Duodenal mucosa (tissue), 2 donors: ENCODE data around the gene UBLCP1.
"Not testable (repeated sequence)": the region's sequence is repeated elsewhere in the genome, so short reads cannot be mapped to it uniquely, and the experiment has no call there.

Source experiments
- H3K27ac ChIP-seq: one replicate; pipeline ENCODE4 v1.7.0; 2013; ENCODE audit warnings: low read depth, low read length
- H3K27me3 ChIP-seq, 2 donors: one replicate each; pipeline ENCODE4 v1.7.0; 2013; ENCODE audit warnings: low read length in 2 of 2, control low read depth in 1 of 2; ENCODE audit not compliant: insufficient read depth in 2 of 2, control insufficient read depth in 1 of 2
- H3K36me3 ChIP-seq, 2 donors: one replicate each; pipeline ENCODE4 v1.7.0; 2013; ENCODE audit warnings: low read length in 2 of 2, control low read depth in 1 of 2; ENCODE audit not compliant: insufficient read depth in 2 of 2, control insufficient read depth in 1 of 2
- H3K4me1 ChIP-seq, 2 donors: one replicate each; pipeline ENCODE4 v1.7.0; 2013; ENCODE audit warnings: low read length in 2 of 2, control low read depth in 1 of 2; ENCODE audit not compliant: insufficient read depth in 2 of 2, control insufficient read depth in 1 of 2
- H3K4me3 ChIP-seq, 2 donors: one replicate each; pipeline ENCODE4 v1.7.0; 2013; ENCODE audit warnings: low read length in 2 of 2, low read depth in 1 of 2
- H3K9ac ChIP-seq, 2 donors: one replicate each; pipeline ENCODE4 v1.7.0; 2013; ENCODE audit warnings: low read length in 2 of 2, low read depth in 1 of 2
- H3K9me3 ChIP-seq, 2 donors: one replicate each; pipeline ENCODE4 v1.7.0; 2013; ENCODE audit warnings: low read length in 2 of 2, control low read depth in 1 of 2; ENCODE audit not compliant: control insufficient read depth in 1 of 2

Gene UBLCP1

GRCh38 chr5:159227452-159227851, 35.6 kb upstream of the UBLCP1 start:
- H3K9me3 ChIP-seq, result no peaks in the 10 kb centered on the region
- H3K4me3 ChIP-seq, result no peak overlapping the region
- H3K4me1 ChIP-seq, result no peaks in the 10 kb centered on the region
- no peaks in the 10 kb centered on the region for H3K36me3 ChIP-seq
- no peaks in the 10 kb centered on the region for H3K27me3 ChIP-seq
- no peak overlapping the region for H3K27ac ChIP-seq
- H3K9ac ChIP-seq, result no peak overlapping the region

GRCh38 chr5:159228097-159228496, 35.0 kb upstream of the UBLCP1 start:
- H3K4me3 ChIP-seq, H3K9me3 ChIP-seq, H3K9ac ChIP-seq, H3K27ac ChIP-seq, H3K36me3 ChIP-seq, H3K4me1 ChIP-seq, H3K27me3 ChIP-seq: not testable (repeated sequence)

- no peak overlapping the region for H3K27ac ChIP-seq
Observed at GRCh38 chr5:159230657-159231056, 32.4 kb upstream of the UBLCP1 start.

GRCh38 chr5:159231167-159231566, 31.9 kb upstream of the UBLCP1 start:
- Histone ChIP-seq H3K4me3 (no peak overlapping the region), H3K36me3 (no peaks in the 10 kb centered on the region), H3K27me3 (no peaks in the 10 kb centered on the region), H3K9me3 (no peaks in the 10 kb centered on the region), H3K27ac (no peak overlapping the region), H3K4me1 (no peaks in the 10 kb centered on the region), H3K9ac (no peak overlapping the region)

More at GRCh38 chr5:159230657-159231056, 32.4 kb upstream of the UBLCP1 start:
- H3K9ac ChIP-seq, result no peak overlapping the region
- H3K27me3 ChIP-seq, result no peaks in the 10 kb centered on the region
- H3K4me1 ChIP-seq, result no peaks in the 10 kb centered on the region
- H3K4me3 ChIP-seq, result no peak overlapping the region
- H3K36me3 ChIP-seq, result no peaks in the 10 kb centered on the region
- H3K9me3 ChIP-seq, result no peaks in the 10 kb centered on the region

GRCh38 chr5:159235871-159236520, 27.1 kb upstream of the UBLCP1 start:
- not testable (repeated sequence) for H3K9ac ChIP-seq, H3K9me3 ChIP-seq, H3K4me1 ChIP-seq, H3K4me3 ChIP-seq, H3K36me3 ChIP-seq, H3K27me3 ChIP-seq, H3K27ac ChIP-seq

GRCh38 chr5:159240301-159240870, 22.7 kb upstream of the UBLCP1 start:
- Histone ChIP-seq H3K36me3 (no peaks in the 10 kb centered on the region), H3K9me3 (no peaks in the 10 kb centered on the region), H3K27me3 (no peaks in the 10 kb centered on the region), H3K4me1 (no peaks in the 10 kb centered on the region), H3K9ac (no peak overlapping the region), H3K27ac (no peak overlapping the region), H3K4me3 (no peak overlapping the region)

- H3K9me3 ChIP-seq, result no peaks in the 10 kb centered on the region
- no peak overlapping the region for H3K4me3 ChIP-seq
- H3K9ac ChIP-seq, result no peak overlapping the region
- H3K36me3 ChIP-seq, result no peaks in the 10 kb centered on the region
- H3K27ac ChIP-seq, result no peak overlapping the region
- H3K4me1 ChIP-seq, result no peaks in the 10 kb centered on the region
- H3K27me3 ChIP-seq, result peaks cover 0 to 4% of the 10 kb centered on the region in 2 donors
Observed at GRCh38 chr5:159241946-159242552, 21.0 kb upstream of the UBLCP1 start.

- Histone ChIP-seq H3K4me1 (no peaks in the 10 kb centered on the region), H3K27ac (no peak overlapping the region), H3K27me3 (peaks cover 0 to 4% of the 10 kb centered on the region in 2 donors), H3K9ac (no peak overlapping the region), H3K9me3 (no peaks in the 10 kb centered on the region), H3K4me3 (no peak overlapping the region), H3K36me3 (no peaks in the 10 kb centered on the region)
Observed at GRCh38 chr5:159242656-159243055, 20.4 kb upstream of the UBLCP1 start.

GRCh38 chr5:159243385-159243784, 19.7 kb upstream of the UBLCP1 start:
- H3K4me3 ChIP-seq, result no peak overlapping the region
- no peaks in the 10 kb centered on the region for H3K4me1 ChIP-seq
- no peak overlapping the region for H3K9ac ChIP-seq
- H3K9me3 ChIP-seq, result no peaks in the 10 kb centered on the region
- H3K36me3 ChIP-seq, result no peaks in the 10 kb centered on the region
- peaks cover 0 to 4% of the 10 kb centered on the region in 2 donors for H3K27me3 ChIP-seq
- H3K27ac ChIP-seq, result no peak overlapping the region

GRCh38 chr5:159244163-159244562, 18.9 kb upstream of the UBLCP1 start:
- Histone ChIP-seq H3K9ac (no peak overlapping the region), H3K27ac (no peak overlapping the region), H3K36me3 (no peaks in the 10 kb centered on the region), H3K27me3 (peaks cover 0 to 4% of the 10 kb centered on the region in 2 donors), H3K4me3 (no peak overlapping the region), H3K9me3 (no peaks in the 10 kb centered on the region), H3K4me1 (no peaks in the 10 kb centered on the region)
